NT2/D1 (cell line): ENCODE measurements around the gene TULP3.

Experiments
- SUZ12 ChIP-seq: IDR thresholded peaks from 2 replicates; pipeline ENCODE4 v1.6.1; 2011; ENCODE audit not compliant: insufficient read length, insufficient read depth; ENCODE audit errors: extremely low read depth
- ZNF274 ChIP-seq: IDR thresholded peaks from 2 replicates; pipeline ENCODE4 v1.6.1; 2011; ENCODE audit warnings: mild to moderate bottlenecking, low read depth, low read length

DNA sequence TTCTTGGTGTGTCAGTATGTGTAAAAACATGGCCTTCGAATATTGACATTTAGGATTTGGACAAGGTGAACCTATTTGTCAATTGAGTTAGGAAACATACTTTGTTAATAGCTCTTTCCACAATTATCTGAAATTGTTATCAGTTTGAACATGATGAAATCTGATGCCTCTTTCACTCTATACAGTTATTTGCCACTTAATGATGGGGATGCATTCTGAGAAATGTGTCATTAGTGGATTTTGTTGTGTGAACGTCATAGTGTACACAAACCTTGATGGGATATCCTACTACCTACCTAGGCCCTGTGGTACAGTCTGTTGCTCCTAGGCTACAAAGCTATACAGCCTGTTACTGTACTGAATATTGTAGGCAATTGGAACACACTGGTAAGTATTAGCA is 4.8 kb downstream of the TULP3 start:
- TF ChIP-seq ZNF274 (no peak), SUZ12 (no peak)
